Body of pancreas (tissue), 4 donors: ENCODE measurements around the gene CLEC19A.

ENCODE experiments used
- POLR2A ChIP-seq, 3 donors: fragments of 450-650 bp; IDR thresholded peaks; one replicate each; pipeline ENCODE4 v1.6.1; 2016; ENCODE audit warnings: antibody characterized with exemption in 3 of 3, mild to moderate bottlenecking in 2 of 3
- TF ChIP-seq, protein P1 (sequence below), 7 experiments: fragments of 450-650 bp in 4 of 7; fragments of 200-600 bp in 3 of 7; sonication (generic) in 3 of 7; IDR thresholded peaks; one replicate each; pipeline ENCODE4 v1.5.1; 2016 to 2019; ENCODE audit warnings: antibody characterized with exemption in 7 of 7

DNA sequence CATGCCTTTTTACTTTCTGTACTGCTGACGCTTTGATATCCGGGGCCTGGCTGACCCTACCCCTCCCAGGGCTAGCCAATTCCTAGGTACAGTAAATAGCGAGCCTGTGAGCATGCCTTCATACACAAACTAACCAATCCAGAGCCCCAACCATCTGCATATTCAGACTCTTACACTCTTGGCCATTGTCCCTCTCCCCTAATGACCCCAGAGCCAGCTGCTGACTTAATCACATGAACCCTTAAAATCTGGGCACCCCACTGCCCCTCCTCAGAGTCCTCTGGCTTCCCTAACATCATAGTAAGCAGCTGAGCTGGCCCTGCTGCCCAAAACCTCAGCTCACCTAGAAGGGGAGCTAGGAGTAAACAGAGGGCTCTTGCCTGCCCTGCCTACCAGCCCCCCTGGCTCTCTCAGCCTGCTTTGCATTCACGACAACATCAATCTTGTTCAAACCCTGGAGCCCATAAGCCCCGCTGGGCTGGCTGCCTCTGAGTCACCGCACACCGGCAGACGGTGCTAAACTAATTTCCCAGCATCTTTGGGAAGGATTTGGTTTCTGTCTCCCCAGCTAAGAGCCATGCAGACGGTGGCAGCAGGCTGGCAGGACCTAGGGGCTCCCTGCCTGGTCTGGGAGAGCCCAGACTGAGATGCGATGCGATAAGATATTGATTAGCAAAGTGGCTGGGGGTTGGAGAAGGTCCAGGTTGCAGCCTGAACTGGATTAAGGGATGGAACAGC, 63.2 kb downstream of the CLEC19A start:
- TF ChIP-seq, protein P1, sequence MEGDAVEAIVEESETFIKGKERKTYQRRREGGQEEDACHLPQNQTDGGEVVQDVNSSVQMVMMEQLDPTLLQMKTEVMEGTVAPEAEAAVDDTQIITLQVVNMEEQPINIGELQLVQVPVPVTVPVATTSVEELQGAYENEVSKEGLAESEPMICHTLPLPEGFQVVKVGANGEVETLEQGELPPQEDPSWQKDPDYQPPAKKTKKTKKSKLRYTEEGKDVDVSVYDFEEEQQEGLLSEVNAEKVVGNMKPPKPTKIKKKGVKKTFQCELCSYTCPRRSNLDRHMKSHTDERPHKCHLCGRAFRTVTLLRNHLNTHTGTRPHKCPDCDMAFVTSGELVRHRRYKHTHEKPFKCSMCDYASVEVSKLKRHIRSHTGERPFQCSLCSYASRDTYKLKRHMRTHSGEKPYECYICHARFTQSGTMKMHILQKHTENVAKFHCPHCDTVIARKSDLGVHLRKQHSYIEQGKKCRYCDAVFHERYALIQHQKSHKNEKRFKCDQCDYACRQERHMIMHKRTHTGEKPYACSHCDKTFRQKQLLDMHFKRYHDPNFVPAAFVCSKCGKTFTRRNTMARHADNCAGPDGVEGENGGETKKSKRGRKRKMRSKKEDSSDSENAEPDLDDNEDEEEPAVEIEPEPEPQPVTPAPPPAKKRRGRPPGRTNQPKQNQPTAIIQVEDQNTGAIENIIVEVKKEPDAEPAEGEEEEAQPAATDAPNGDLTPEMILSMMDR (IDR thresholded peaks at IDR 0.05) = no peak
- TF ChIP-seq POLR2A (IDR thresholded peaks at IDR 0.05) = no peak
